Measurements from ENCODE around the gene LRMDA.

The LRMDA gene

DNA sequence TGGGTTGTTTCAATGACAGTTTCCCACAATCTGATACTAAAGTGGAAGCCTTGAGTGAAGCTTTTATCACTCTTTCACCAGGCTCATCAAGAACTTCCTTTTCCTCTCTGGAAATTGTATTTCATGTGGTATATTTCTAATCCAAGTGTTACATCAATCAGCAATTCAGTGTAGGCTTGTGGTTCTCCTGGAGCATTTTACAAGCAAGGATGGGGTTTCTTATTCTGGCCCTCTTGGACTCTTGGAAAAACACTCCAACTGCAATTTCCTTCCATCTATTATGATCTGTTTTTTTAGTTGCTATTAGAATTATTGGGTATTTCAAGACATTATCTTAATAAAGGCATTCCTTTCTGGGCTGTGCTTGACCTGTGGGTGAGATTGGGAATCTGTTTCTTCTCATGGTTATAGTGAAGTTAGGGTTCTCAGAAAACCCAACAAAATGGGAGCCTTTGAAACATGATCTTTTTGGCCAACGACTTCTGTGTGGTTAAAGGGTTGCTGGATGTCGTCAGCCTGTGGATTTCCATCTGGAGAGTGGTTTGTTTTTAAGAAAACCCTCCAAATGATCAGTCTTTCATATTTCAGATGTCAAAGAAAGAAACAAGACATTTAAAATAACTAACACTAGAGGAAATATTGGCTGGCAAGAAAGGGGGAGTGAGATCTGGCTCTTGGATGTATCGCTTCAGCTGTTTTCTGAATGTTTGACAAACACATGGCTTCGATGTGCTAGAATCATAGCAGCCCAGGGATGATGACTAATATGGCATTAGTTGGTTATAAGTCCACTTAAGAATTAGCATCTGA, 540.2 kb downstream of the LRMDA start:
- no peak for TF ChIP-seq ZNF274 (IDR thresholded peaks at IDR 0.05; ENCODE audit: low read depth, low read length)
- H3K4me3 ChIP-seq (ENCODE audit: low read length) = no peak overlapping the region

- no peak overlapping the region for H3K4me3 ChIP-seq (ENCODE audit: low read length)
- TF ChIP-seq ZNF274 (IDR thresholded peaks at IDR 0.05; ENCODE audit: low read depth, low read length) = no peak
Observed at GRCh38 chr10:75972491-75973276, 541.3 kb downstream of the LRMDA start.

GRCh38 chr10:75974080-75974479, 542.7 kb downstream of the LRMDA start:
- no peak overlapping the region for H3K4me3 ChIP-seq (ENCODE audit: low read length)
- no peak for TF ChIP-seq ZNF274 (IDR thresholded peaks at IDR 0.05; ENCODE audit: low read depth, low read length)

- H3K4me3 ChIP-seq (ENCODE audit: low read length) = no peak overlapping the region
- no peak for TF ChIP-seq ZNF274 (IDR thresholded peaks at IDR 0.05; ENCODE audit: low read depth, low read length)
Observed at GRCh38 chr10:75976681-75977080, 545.3 kb downstream of the LRMDA start.

- no peak for TF ChIP-seq ZNF274 (IDR thresholded peaks at IDR 0.05; ENCODE audit: low read depth, low read length)
- no peak overlapping the region for H3K4me3 ChIP-seq (ENCODE audit: low read length)
Observed at GRCh38 chr10:75977139-75977538, 545.7 kb downstream of the LRMDA start.

- no peak for TF ChIP-seq ZNF274 (IDR thresholded peaks at IDR 0.05; ENCODE audit: low read depth, low read length)
- H3K4me3 ChIP-seq (ENCODE audit: low read length) = no peak overlapping the region
Observed at GRCh38 chr10:75978213-75978612, 546.8 kb downstream of the LRMDA start.

GRCh38 chr10:75980419-75981002, 549.1 kb downstream of the LRMDA start:
- TF ChIP-seq ZNF274 (IDR thresholded peaks at IDR 0.05; ENCODE audit: low read depth, low read length) = no peak
- no peak overlapping the region for H3K4me3 ChIP-seq (ENCODE audit: low read length)

DNA sequence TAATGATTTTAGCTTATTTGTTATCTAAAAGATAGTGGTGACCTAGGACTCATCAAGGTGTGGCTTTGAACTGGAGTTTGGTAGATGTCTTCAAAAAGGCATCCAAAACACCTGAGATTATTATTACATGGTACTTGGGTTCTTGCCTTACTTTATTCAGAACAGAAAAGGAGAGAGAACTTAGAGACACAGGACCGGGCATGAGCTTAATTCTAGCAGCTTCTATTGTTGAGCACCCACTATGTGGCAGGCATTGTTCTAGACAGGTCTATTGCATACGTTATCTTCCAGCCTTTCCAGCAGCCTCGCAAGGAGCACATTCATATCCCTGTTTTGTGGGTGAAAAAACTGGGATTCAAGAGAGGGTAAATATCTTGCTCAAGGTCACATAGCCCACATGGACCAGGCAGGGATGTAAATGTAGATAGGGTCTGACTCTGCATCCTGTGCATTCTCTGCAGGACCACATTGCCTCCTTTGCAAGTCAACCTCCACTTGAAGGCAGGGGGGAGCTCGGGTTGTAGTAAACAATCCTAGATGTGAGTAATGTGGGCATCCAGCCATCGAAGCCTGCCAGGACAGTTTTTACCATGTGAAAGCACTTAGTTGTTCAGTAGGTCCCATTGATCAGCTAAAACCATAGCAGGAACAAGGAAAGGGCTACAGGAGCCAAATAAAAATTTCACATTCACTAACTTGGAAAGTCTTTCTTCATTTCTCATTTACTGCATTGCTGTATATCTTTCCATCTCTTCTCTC, 551.4 kb downstream of the LRMDA start:
- H3K4me3 ChIP-seq (ENCODE audit: low read length) = no peak overlapping the region
- TF ChIP-seq ZNF274 (IDR thresholded peaks at IDR 0.05; ENCODE audit: low read depth, low read length) = no peak

- TF ChIP-seq ZNF274 (IDR thresholded peaks at IDR 0.05; ENCODE audit: low read depth, low read length) = no peak
- H3K4me3 ChIP-seq (ENCODE audit: low read length) = no peak overlapping the region
Observed at GRCh38 chr10:75984067-75984466, 552.6 kb downstream of the LRMDA start.

- no peak overlapping the region for H3K4me3 ChIP-seq (ENCODE audit: low read length)
- TF ChIP-seq ZNF274 (IDR thresholded peaks at IDR 0.05; ENCODE audit: low read depth, low read length) = no peak
Observed at GRCh38 chr10:75987616-75988015, 556.2 kb downstream of the LRMDA start.

DNA sequence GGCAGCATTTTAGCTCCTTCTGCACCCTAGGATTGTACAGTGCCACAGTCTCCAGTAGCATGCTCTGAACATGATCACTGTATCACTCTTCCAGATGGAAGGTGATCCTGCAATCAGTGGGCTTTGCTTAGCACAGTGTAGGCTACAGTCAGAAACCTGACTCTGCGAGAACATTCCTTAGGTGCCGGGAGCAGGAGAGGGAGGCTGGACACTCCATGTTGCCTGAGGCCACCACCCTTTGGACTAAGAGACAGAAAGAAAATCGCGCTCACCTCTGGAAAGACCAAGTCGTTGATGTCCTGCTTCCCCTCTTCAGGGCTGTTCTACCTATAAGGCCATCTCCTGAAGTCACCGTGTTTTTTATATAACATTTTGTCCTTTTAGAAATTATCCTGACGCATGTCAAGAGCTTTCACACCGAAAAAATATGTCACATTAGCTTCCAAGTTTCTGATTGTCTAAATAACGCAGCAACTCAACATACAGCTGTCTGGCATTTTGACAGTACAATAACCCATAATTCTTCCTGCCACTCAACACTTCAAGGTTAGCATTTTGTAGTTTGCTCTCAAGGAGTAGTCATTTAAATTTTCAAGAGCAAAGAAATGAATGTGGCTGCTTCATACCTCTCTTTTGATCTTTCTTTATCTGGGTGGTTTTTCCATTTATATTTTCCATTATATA, 563.1 kb downstream of the LRMDA start:
- H3K4me3 ChIP-seq (ENCODE audit: low read length) = no peak overlapping the region
- TF ChIP-seq ZNF274 (IDR thresholded peaks at IDR 0.05; ENCODE audit: low read depth, low read length) = no peak

GRCh38 chr10:75995041-75995430, 563.6 kb downstream of the LRMDA start:
- TF ChIP-seq ZNF274 (IDR thresholded peaks at IDR 0.05; ENCODE audit: low read depth, low read length) = no peak

DNA sequence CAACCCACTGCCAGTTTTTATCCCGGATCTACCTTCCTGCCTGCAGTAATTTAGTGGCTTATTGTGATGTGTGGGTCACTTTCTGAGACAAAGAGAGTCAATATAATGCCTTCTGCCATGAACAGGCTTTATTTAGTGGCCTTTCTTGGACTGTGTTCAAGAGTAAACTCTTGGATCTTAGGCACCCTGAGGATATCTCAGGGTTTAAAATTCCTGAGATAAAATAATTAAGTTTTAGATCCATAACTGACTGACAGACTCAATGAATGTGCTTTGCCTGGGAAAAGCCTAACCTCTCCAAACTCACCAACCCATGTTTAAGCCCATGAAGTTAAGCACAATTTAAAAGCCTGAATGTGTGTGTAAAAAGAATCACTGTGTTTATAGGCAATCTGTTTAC, 564.3 kb downstream of the LRMDA start:
- H3K4me3 ChIP-seq (ENCODE audit: low read length) = no peak overlapping the region
- TF ChIP-seq ZNF274 (IDR thresholded peaks at IDR 0.05; ENCODE audit: low read depth, low read length) = no peak

More at GRCh38 chr10:75995041-75995430, 563.6 kb downstream of the LRMDA start:
- no peak overlapping the region for H3K4me3 ChIP-seq (ENCODE audit: low read length)

Data from GM08714 (cell line).